Measurements from ENCODE around the gene TMEM52B.

DNA sequence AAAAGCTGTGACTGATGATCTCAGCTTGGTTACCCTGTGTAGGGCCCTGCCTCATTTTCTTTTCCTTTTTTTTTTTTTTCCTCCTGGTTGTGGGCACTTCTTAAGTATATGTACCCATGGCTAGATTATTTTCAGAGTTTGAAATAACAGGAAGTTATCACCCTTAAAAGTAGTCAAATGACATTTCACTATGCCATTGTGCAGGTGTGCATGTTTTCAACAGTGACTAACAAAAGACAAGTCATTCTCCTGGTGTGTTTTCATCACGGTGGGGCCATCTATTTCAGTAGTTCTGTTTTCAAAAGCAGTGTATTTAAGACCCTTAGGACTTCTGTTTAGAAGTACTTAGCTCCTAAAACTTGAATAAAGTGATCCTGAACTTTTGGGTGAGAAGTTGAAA is 48.8 kb downstream of the TMEM52B start:
- TF ChIP-seq CTCF (IDR thresholded peaks at IDR 0.05) (no peak), POLR2AphosphoS5 (IDR thresholded peaks at IDR 0.05) (no peak), EP300 (IDR thresholded peaks at IDR 0.05) (no peak)

Measured in upper lobe of left lung (tissue), 4 donors.